AG08395 (cell line): ENCODE data around the gene USH1G.

ENCODE experiments used
- DNase-seq: peaks from one replicate; pipeline ENCODE4 v3.0.0; 2012; ENCODE audit warnings: mixed read lengths, low spot score

USH1G gene

DNA sequence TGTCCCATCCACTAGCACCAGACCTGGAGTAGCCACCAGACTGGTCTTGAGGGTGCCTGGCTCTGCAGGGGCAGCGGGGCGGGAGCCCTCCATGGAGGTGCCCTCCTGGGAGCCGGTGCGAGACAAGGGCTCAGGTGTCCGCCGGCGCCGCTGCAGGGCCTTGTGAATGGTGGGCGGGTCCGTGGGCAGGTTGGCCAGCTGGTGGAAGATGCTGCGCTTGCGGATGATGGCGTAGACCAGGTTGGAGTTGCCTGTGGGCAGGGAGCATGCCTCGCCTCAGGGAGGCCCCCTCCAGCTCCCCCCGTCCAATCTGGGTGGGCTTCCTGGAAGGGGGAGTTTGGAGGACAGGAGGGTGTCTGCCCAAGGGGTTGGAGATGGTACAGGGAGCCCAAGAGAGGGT, 31.1 kb upstream of the USH1G start:
- DNase-seq: no peak

DNA sequence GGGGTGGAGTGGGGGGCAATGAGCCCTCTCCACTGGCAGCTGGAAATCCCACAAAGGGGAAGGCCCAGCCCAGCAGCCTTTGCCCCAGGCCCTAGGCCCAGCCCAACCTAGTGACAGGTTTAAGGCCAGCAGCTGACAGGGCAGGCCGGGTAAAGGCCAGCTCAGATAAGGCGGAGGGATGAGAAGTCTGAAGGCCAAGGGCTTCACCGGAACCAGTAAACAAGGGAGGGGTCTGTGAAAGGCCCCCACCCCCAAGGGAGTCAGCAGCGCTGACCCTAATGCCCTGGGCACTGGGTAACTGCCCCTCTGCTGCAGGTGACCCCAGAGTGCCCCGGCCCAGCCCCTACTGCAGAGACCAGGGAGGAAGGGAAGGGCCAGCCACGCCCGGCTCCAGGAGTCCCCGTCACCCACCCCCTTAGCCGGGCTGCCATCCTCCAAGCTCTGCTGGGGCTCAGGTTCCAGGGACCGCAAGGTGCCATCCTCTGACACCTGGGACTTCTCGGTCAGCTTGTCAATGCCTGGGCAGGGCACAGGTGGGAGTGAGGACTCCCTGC, 30.2 kb upstream of the USH1G start:
- DNase-seq: no peak

DNA sequence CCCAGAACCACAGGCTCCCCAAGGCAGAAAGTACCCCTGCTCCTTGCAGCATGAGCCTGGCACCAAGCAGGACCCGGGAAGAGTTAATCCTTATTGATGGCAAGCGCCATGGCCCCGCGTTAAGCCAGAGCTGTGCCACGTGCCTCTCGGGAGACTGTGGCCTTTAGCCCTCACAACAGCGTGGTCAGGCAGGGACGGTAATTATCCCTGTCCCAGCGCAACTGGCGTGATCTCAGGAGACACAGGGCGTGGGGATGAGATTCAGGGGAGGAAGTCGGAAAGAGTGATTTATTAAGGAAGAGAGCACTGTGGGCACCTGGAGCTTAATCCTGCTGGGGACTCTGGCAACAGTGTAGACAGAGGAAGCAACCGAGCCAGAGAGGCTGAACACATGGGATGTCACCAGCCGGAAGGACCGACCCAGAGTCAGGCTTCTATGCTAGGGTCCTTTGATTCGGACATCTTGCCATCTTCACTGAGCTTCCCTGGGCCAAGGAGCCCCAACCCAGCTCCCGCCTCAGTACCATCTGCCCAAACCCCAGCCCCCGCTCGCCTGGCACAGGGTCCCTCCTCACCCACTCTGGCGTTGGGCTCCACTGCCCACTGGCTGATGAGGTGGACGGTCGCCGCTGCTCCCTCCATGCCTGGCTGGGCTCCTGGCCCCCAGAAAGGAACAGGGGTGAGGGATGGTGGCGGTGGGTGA, 29.5 kb upstream of the USH1G start:
- DNase-seq: no peak

DNA sequence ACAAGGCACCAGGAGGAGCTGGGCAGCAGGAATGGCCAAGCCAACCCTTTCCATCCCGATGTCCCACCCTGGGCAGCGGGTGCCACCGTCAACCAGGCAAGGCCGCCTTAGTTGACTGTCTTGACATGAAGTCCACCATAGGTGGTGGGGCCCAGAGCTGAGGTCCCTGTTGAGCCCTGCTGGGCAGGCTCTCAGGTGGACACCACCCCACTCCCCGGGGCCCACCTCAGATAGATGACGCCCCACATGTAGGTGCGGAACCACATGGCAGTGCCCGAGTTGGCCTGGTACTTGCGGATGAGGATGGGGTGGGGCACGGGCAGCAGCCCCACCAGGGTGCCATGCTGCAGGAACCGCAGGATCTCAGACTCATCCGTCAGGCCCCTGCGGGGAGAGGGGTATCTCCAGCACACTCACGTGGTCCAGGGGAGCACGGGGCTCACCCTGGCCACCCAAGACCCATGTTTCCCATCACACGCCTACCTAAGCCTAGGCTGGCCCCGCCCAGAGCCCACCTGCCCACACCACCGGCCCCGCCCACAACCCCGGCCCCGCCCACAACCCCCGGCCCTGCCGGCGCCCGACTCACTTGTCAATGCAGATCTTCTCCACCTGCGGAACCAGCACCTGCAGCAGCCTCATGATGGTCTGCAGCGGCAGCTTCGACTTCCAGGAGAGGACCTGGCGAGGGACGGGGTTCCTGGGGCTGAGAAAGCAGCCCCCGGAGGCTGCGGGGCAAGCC, 28.8 kb upstream of the USH1G start:
- DNase-seq: no peak

DNA sequence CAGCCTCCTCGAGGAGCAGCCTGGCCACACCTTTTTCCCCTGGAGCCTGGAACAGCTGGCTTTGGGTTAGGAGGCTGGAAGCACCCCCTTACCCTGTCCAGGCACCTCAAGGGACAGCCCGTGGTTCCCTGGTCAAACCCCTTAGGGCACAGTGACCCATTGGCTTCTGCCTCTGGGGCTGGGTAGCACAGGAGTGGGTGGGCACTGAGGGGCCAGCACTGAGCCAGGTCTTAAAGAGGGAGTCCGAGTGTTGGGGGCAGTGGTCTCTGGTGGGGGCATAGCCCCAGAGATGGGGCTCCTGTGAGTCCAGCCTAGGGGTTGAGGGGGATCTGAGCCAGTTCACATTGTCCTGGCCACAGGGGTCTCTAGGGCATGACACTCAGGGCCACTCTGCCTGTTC, 28.0 kb upstream of the USH1G start:
- DNase-seq: no peak

DNA sequence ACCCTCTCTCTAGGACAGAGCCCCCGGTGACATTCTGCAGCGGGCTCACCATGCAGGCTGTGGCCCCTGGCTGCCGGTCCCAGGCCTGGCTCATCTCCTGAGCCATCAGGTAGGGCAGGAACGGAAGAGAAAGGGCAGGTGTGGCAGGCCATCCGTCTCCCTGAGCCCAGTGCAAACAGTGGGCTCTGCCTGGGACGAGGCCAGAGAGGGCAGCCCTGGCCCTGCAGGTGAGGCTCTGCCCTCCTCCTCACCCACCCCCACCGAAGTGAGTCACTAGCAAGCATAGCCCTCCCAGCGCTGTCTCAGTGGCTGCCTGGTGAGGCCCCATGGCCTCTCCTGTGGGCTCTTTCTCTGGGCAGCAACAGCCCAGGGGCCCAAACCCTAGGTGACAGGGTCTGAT, 27.2 kb upstream of the USH1G start:
- DNase-seq: no peak

DNA sequence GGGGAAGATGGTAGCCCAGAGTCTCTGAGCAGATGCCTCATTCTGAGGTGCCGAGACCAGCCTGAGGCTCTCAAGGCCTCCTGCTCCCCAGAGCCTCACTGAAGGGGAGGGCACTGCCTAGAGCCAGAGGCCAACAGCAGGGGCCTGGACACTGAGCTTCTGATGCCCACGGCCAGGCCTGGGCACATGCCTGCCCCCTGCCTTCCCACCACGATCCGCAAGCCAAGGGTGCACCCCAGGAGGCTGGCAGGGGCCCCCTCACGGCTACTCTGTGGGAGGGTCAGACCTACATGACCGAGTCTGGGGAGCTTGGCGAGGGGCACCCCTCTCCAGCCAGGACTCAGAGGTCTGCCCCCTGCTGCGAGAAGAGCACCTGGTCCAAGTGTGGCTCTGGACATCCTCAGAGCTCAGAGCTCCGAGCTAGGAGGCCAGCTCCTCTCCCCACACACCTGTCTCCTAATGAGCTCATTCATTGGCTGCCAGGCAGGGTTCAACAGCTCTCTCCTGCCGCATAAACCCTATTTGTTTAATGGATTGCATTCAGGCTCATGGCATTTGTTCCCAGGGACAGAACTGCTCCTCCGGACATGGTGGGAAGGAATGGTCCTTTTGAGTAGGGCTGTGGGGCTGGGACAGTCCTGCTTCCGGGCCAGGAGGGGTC, 26.5 kb upstream of the USH1G start:
- no peak for DNase-seq

DNA sequence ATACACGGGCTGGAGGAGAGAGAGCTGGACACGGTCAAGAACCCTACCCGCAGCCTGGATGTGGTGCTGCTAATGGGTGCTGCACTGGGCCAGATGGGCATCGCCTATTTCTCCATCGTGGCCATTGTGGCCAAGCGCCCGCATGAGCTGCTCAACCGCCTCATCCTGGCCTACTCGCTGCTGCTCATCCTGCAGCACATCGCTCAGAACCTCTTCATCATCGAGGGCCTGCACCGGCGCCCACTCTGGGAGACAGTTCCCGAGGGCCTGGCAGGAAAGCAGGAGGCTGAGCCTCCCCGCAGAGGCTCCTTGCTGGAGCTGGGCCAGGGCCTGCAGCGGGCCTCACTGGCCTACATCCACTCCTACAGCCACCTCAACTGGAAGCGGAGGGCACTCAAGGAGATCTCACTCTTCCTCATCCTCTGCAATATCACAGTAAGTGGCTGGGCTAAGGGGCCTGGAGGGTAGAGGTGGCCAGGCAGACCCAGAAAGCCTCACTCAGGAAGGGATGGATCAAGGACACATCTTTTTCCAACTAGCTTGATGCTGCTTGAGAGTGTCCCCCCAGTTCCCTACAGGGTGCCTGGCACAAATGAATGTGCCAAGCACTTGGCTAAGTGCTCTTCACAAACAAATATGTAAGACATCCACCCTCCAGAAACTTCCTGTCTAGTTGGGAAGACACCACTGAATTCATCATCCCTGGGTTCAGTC, 24.1 kb upstream of the USH1G start:
- no peak for DNase-seq

DNA sequence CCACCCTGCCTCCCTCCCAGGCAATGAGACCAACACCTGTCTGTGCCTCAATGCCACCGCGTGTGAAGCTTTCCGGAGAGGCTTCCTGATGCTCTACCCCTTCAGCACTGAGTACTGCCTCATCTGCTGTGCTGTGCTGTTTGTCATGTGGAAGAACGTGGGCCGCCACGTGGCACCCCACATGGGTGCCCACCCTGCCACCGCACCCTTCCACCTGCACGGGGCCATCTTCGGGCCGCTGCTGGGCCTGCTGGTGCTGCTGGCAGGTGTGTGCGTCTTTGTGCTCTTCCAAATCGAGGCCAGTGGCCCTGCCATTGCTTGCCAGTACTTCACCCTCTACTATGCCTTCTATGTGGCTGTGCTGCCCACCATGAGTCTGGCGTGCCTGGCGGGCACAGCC, 23.6 kb upstream of the USH1G start:
- no peak for DNase-seq

DNA sequence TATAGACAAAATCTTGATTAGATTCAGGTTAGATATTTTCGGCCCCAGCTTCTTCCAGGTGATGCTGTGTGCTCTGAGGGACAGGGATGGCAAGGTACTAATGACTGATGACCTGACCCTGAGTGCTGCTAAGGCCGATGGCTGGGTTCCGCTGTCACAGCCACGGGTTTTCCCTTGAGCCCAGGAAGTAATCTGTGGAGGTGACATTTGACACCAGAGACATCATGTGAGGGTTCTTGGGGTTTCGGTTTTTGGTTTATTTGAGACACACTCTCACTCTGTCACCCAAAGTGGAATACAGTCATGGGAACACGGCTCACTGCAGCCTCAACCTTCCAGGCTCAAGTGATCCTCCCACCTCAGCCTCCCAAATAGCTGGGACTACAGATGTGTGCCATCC, 22.5 kb upstream of the USH1G start:
- no peak for DNase-seq

DNA sequence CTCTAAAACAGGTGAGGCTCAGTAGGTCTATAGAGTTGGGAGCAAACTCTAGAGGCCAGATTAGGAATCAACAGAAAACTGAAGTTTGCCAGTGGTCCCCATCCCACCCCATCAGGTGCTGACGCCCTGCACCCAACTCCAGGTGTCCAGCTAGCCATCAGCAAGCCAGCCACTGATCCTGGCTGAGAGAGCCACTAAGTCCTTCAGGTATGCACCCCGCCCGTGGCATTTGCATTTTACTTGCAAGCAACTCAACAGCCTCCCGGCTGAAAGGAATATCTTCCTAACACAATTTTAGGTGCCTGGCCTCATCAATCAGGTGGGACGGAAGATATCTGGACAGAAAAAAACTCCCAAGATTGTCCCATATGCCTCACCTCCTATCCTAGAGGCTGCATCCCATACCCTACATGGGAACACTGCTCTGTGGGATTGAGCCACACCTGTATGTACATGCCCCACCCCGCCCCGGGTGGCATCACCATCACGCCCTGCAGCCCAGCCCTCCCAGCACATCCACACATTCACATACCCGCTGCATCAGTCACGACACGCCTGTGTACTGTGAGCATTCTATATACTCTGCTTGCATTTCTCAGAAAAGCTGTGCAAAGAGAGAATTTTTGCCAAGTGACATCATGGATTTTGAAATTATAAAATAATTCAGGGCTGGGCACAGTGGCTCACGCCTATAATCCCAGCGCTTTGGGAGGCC, 20.9 kb upstream of the USH1G start:
- DNase-seq: no peak

DNA sequence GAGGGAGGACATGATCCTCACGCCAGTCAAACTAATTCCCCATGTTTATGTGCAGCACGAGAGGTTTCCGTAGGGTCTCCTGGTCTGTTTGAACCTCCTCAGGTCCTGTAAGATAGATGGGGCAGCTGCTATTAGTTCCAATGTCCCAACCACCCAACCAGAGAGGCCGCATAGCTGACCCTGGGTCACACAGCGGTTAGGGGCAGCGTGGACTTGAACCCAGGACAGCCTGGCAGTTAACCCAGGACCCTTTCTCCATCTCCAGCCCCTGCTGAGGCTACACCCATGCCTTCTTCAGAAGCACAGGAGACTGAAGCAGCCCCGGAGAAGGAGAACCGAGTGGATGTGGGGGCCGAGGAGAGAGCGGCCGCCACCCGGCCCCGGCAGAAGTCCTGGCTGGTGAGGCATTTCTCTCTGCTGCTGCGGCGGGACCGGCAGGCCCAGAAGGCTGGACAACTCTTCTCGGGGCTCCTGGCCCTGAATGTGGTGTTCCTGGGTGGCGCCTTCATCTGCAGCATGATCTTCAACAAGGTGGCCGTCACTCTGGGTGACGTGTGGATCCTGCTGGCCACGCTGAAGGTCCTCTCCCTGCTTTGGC, 18.2 kb upstream of the USH1G start:
- no peak for DNase-seq

DNA sequence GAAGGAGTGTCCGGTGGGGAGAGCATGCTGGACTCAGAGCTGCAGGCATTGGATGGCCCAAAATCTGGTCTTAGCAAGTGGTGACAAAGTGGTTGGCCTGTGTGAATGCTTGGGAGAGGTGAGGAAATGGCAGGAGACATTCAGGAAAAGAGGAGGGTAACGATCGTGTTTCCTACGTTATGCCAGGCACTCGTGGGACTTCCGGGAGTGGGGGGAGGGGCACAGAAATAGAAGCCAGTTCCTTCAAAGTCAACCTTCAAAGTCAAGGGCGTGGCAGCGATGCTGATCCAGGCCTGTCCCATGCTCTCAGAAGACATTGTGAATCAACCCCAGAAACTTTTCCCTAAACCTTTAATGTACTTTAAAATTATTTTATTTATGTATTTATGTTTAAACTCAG, 16.5 kb upstream of the USH1G start:
- no peak for DNase-seq

DNA sequence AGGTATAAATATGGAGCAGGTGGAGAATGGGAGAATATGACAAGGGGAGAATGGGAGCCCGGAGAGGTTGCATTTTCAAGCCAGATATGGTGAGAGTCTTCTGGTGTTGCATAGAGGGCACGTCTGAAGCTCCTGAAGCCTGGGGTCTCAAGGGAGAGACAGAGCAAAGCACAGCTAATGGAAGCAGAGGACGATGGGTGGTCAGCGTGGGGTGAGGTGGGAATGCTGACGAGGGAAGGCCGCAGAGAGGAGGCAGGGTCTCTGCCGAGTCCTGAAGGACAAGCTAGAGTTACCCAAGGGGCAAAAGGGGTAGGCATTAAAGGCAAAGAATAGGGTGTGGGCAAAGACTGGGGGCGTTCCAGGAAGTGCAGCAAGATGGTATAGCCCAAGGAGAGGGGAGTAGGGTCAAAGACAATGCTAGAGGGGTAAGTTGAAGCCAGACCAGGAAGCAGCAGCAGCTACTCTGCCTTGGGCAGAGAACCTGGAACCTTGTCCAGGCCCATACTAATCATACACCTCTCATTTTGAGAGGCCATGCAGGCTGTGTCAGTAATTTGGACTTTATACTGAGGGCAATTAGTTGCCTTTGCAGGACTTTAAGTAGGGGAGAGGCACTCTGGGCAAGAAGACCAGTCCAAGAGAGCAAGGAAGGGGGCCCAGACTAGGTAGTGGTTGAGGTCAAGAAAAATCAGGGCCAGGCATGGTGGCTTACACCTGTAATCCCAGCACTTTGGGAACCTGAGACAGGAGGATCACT, 15.3 kb upstream of the USH1G start:
- DNase-seq: no peak

DNA sequence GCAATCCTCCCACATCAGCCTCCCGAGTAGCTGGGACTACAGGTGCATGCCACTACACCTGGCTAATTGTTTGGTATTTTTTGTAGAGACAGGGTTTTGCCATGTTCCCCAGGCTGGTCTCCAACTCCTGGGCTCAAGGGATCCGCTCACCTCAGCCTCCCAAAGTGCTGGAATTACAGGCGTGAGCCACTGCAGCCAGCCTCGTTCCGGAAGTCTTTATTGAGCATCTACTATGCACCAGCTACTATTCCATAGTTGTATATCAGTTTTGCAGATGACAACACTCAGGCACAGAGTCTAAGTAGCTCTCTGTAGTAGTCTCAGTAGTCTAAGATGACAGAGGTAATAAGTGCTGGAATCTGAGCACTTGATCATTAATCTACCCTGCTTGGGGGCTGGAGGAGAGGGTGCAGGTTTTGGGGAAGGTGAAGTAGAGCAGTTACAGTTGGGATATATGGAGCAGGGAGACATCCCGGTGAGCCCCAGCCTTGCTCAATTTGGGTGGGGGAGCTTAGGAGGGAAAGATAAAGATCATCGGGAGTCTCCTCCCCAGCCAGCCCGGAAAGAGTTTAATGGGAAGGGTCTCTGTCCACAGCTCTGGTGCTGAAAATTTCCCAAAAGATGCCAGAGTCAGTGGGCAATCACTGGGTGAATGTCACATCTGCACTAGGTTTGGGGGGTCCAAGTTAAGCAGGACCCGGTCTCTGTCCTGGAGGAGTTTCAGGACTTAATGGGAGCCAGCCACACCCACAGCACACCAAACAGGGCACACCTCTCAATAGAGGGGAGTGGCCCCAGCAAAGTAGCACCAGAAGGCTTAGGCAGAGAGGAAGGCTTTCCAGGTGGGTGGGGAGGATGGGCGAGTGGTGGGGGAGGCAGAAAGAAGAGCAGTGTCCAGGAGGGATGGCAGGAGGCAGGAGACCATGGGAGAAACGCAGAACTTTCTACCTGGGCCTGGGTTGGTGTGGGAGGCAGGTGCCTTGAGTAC, 14.3 kb upstream of the USH1G start:
- DNase-seq: no peak

DNA sequence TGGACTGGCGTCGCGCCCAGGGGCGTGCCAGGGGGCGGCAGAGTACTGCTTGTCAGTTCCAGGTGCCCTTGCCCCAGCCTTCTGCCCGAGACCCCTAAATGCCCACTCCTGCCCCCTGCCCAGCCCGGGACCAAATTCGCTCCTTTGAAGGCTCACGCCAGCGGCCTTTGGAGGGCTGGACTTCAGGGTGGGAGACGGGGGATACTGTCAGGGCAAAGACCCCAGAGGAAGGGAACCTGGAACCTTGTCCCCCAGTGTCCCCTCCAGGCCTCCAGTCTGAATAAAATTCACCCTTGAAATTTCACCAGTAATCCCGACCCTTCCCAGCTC, 13.4 kb upstream of the USH1G start:
- no peak for DNase-seq

DNA sequence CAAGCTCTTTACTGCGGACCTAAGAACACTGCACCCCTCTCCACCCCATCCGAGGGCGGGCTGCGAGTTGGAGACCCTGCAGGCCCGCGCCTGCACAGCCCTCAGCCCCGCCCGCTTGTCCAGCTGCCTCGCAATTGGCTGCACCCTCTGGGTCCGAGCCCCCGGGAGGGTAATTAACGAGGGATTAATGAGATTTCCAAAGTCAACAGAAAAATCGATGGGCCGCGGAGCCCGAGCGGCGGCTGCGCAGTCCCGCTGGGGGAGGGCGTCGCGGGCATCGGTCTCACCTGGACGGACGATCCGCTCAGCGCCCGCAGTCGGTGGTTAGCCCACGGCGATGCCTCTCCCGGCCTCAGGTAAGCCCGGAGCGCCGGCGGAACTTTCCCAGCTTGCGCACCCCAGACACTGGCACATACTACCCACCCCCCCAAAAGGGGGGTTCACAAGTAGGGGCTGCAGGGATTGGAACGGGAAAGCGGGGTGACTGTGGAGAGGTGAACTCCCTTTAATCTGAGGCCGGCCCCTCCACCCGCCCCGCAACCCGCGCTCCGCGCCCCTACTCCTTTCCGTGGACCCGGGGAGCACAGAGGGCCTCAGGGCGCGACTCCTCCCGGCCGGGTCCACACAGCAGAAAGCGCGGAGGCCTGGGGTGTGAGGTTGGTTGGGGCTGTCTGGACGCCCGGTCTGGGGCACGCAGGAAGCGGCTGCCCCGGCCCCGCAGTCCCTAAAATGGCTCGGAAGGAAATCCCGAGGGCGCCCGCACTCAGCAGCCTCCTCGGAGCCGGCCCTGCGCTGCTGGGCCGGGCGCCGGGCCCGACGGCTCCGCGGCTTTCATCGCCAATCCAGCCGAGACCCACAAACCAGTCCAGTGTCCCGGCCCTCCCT, 12.8 kb upstream of the USH1G start, which contains the start of gene OTOP3:
Gene OTOP3, plus strand, starts transcription at position 314 of the 885 bp plus-strand sequence. Its CDS starts 24 bp downstream, at position 338.
- no peak for DNase-seq

DNA sequence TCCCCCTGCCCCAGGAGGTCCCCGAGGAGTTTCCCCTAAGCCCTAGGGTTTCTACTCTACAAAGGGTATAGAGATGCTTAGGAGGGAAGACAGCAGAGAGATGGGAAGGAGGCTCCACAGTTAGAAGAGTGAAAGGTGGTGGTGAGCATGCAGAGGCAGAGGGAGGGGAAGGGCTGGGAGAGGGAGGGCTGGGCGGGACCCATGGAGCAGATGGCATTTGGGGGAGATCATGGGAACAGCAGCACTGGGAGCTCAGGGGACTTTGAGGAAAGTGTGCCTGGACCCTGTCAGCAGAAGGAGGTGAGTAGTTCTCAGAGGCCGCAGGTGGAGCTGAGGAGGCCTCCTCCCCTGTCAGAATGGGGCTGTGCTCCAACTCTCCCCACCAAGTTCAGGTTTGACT, 12.0 kb upstream of the USH1G start:
- no peak for DNase-seq
